HepG2 (cell line): ENCODE data around the gene MYO18B. TPM values are rescaled to one million over a fixed set of nuclear protein-coding genes. Genes with fewer than 3 reads are reported as not detected.

Experiments used
- ATAC-seq: fragments of 200-7000 bp; cut with Tn5 transposase; 3 replicates; pipeline ENCODE4 v1.9.1; 2020; ENCODE audit warnings: mild to moderate bottlenecking, moderate library complexity
- BruUV-seq: library from RNA; stranded (reverse); fragments of 400-500 nt; replicated peaks from 2 replicates; lab custom pipeline; 2021; lab: Mats Ljungman, UMichigan
- CTCF ChIA-PET: fragments of 300-600 bp; formaldehyde crosslinking; extraction: SDS; loops from one replicate; lab custom pipeline; 2021; ENCODE audit warnings: low total read pairs, inconsistent platforms, low intra/inter-chr PET ratio; lab: Yijun Ruan, JAX
- POLR2A ChIA-PET: fragments of 350-600 bp; sonication (Branson Sonifier 250); formaldehyde crosslinking; loops from one replicate; lab custom pipeline; 2020; ENCODE audit warnings: antibody characterized with exemption, inconsistent platforms; lab: Yijun Ruan, JAX
- DNase-seq: peaks from one replicate; pipeline ENCODE4 v3.0.0-alpha.2; 2015; ENCODE audit warnings: low spot score
- FAIRE-seq: peaks from 3 replicates; lab custom pipeline; 2011; peaks lifted over from hg19 to GRCh38; lab: Jason Lieb, UNC
- H2AFZ ChIP-seq: one replicate; pipeline ENCODE4 v1.6.1; 2011; ENCODE audit warnings: low read length, inconsistent platforms
- H3K27ac ChIP-seq: fragments of 300-600 bp; 3 replicates; pipeline ENCODE4 v1.8.0; 2011; ENCODE audit warnings: mixed run types, mild to moderate bottlenecking, mixed read lengths, low read length, inconsistent platforms; ENCODE audit not compliant: insufficient read depth; ENCODE audit errors: extremely low read length
- H3K27me3 ChIP-seq, 2 experiments: fragments of 200-600 bp in 1 of 2; 2 replicates in 1 of 2; 3 replicates in 1 of 2; pipeline versions ENCODE4 v1.6.0 to v1.8.0; 2011; ENCODE audit warnings: low read length in 2 of 2, mild to moderate bottlenecking in 2 of 2, moderate library complexity in 2 of 2, inconsistent platforms in 1 of 2; ENCODE audit not compliant: insufficient read depth in 2 of 2, control insufficient read depth in 1 of 2
- H3K36me3 ChIP-seq, 2 experiments: fragments of 200-600 bp in 1 of 2; replicated peaks in 1 of 2; 2 replicates in 1 of 2; 3 replicates in 1 of 2; pipeline versions ENCODE4 v1.5.1 to v1.8.0; 2011; ENCODE audit warnings: low read length in 2 of 2, inconsistent platforms in 1 of 2; ENCODE audit not compliant: insufficient read depth in 2 of 2, control insufficient read depth in 1 of 2
- H3K4me1 ChIP-seq: 2 replicates; pipeline ENCODE4 v1.5.1; 2012; ENCODE audit warnings: low read length, inconsistent platforms; ENCODE audit not compliant: insufficient read depth
- H3K4me2 ChIP-seq: 2 replicates; pipeline ENCODE4 v1.6.0; 2011; ENCODE audit warnings: low read depth, low read length, inconsistent platforms
- H3K4me3 ChIP-seq, 3 experiments: fragments of 200-600 bp in 1 of 3; sonication (generic), shearing (Covaris generic) in 1 of 3; replicated peaks in 1 of 3; 2 replicates each; pipeline ENCODE4 v1.5.1; 2011 to 2016; ENCODE audit warnings: low read length in 3 of 3, inconsistent platforms in 2 of 3, low read depth in 2 of 3, mild to moderate bottlenecking in 2 of 3, control low read depth in 1 of 3, mixed read lengths in 1 of 3; ENCODE audit not compliant: insufficient read depth in 1 of 3
- H3K79me2 ChIP-seq: one replicate; pipeline ENCODE4 v1.6.1; 2011; ENCODE audit warnings: low read length, inconsistent platforms; ENCODE audit not compliant: insufficient read depth
- H3K9ac ChIP-seq: 2 replicates; pipeline ENCODE4 v1.6.0; 2011; ENCODE audit warnings: mild to moderate bottlenecking, low read depth, low read length, inconsistent platforms; ENCODE audit not compliant: insufficient read depth
- H3K9me3 ChIP-seq: 2 replicates; pipeline ENCODE4 v1.5.1; 2012; ENCODE audit warnings: mild to moderate bottlenecking, low read length
- H4K20me1 ChIP-seq: 2 replicates; pipeline ENCODE4 v1.6.0; 2011; ENCODE audit warnings: inconsistent platforms, mild to moderate bottlenecking, low read length, moderate library complexity; ENCODE audit not compliant: insufficient read depth
- AGO2 ChIP-seq: fragments of 200-400 bp; formaldehyde crosslinking; optimal IDR thresholded peaks from 2 replicates; pipeline ENCODE3; 2017; ENCODE audit warnings: mild to moderate bottlenecking, low read depth, low read length, moderate library complexity
- EHMT2 ChIP-seq: fragments of 200-600 bp; sonication (generic); IDR thresholded peaks from 2 replicates; pipeline ENCODE4 v1.7.0; 2017; ENCODE audit warnings: antibody characterized with exemption, low read depth, low read length, borderline replicate concordance
- FOSL2 ChIP-seq: sonication (generic); formaldehyde crosslinking; IDR thresholded peaks from 2 replicates; pipeline ENCODE4 v1.4.0; 2020; ENCODE audit warnings: missing genetic modification reagents
- HNF4G ChIP-seq, 2 experiments: sonication (generic) in 1 of 2; formaldehyde crosslinking in 1 of 2; IDR thresholded peaks; 2 replicates each; pipeline versions ENCODE4 v1.4.0 to v1.6.1; 2011 to 2020; ENCODE audit warnings: borderline replicate concordance in 2 of 2, low read depth in 2 of 2, mild to moderate bottlenecking in 2 of 2, low read length in 1 of 2, missing genetic modification reagents in 1 of 2, moderate library complexity in 1 of 2
- NFATC3 ChIP-seq: sonication (generic); formaldehyde crosslinking; IDR thresholded peaks from 2 replicates; pipeline ENCODE4 v1.5.1; 2020; ENCODE audit warnings: mild to moderate bottlenecking, missing genetic modification reagents
- PRDM10 ChIP-seq: sonication (generic); formaldehyde crosslinking; IDR thresholded peaks from 2 replicates; pipeline ENCODE4 v1.4.0; 2020; ENCODE audit warnings: low read depth, missing genetic modification reagents
- SP5 ChIP-seq: IDR thresholded peaks from 2 replicates; pipeline ENCODE4 v1.6.1; 2016; ENCODE audit warnings: low read depth, borderline replicate concordance
- ZBTB38 ChIP-seq: sonication (generic); formaldehyde crosslinking; IDR thresholded peaks from 2 replicates; pipeline ENCODE4 v1.5.1; 2020; ENCODE audit warnings: mild to moderate bottlenecking, missing genetic modification reagents
- ZFP36L2 ChIP-seq: sonication (generic); formaldehyde crosslinking; IDR thresholded peaks from 2 replicates; pipeline ENCODE4 v1.4.0; 2020; ENCODE audit warnings: missing genetic modification reagents
- ZNF180 ChIP-seq: sonication (generic); formaldehyde crosslinking; IDR thresholded peaks from 2 replicates; pipeline ENCODE4 v1.4.0; 2020; ENCODE audit warnings: low read depth, missing genetic modification reagents, borderline replicate concordance
- ZNF460 ChIP-seq: sonication (generic); formaldehyde crosslinking; IDR thresholded peaks from 2 replicates; pipeline ENCODE4 v1.5.1; 2020; ENCODE audit warnings: missing genetic modification reagents, mild to moderate bottlenecking, borderline replicate concordance
- ZNF567 ChIP-seq: sonication (generic); formaldehyde crosslinking; IDR thresholded peaks from 2 replicates; pipeline ENCODE4 v1.8.1; 2023; ENCODE audit warnings: mild to moderate bottlenecking, missing genetic modification reagents, borderline replicate concordance
- ZNF597 ChIP-seq: sonication (generic); formaldehyde crosslinking; IDR thresholded peaks from 2 replicates; pipeline ENCODE4 v1.5.0; 2020; ENCODE audit warnings: missing genetic modification reagents
- ZNF703 ChIP-seq: sonication (generic); formaldehyde crosslinking; IDR thresholded peaks from 2 replicates; pipeline ENCODE4 v1.5.1; 2020; ENCODE audit warnings: missing genetic modification reagents, mild to moderate bottlenecking, moderate library complexity, borderline replicate concordance
- ZNF709 ChIP-seq: sonication (generic); formaldehyde crosslinking; IDR thresholded peaks from 2 replicates; pipeline ENCODE4 v1.5.0; 2020; ENCODE audit warnings: mild to moderate bottlenecking, missing genetic modification reagents
- ZNF747 ChIP-seq: sonication (generic); formaldehyde crosslinking; IDR thresholded peaks from 2 replicates; pipeline ENCODE4 v1.8.1; 2023; ENCODE audit warnings: missing genetic modification reagents, mild to moderate bottlenecking, borderline replicate concordance
- ZNF839 ChIP-seq: sonication (generic); formaldehyde crosslinking; IDR thresholded peaks from 2 replicates; pipeline ENCODE4 v1.4.0; 2020; ENCODE audit warnings: missing genetic modification reagents, mild to moderate bottlenecking, borderline replicate concordance
- WGBS: methylation state at CpG from one replicate; pipeline ENCODE4 v1.1.6; 2017; ENCODE audit warnings: low lambda C conversion rate; 5-methylcytosine and 5-hydroxymethylcytosine counted together
- in situ Hi-C: cut with HindIII; loops from 2 replicates; pipeline ENCODE4 v1.10.0; 2017; ENCODE audit warnings: low pct_unique_long_range_greater_than_20kb; ENCODE audit not compliant: extremely low pct_ligation_motif_present
- intact Hi-C: fragments of 100-400 bp; cut with micrococcal nuclease; formaldehyde crosslinking; loops from one replicate; pipeline ENCODE4 v1.10.0; 2022; ENCODE audit not compliant: unreplicated experiment
- polyA plus RNA-seq, 8 experiments: library from polyadenylated mRNA; depleted of rRNA in 3 of 8; stranded (reverse) in 7 of 8; unstranded in 1 of 8; fragments of >200 nt; fragmentation: Illumina TruSeq in 4 of 8; extraction: Trizol in 4 of 8; gene quantifications; 2 replicates each; pipeline versions ENCODE4 v1.2.1 to v1.2.3, GENCODE V29; 2011 to 2016; ENCODE audit warnings: low read depth in 4 of 8, missing spikeins in 1 of 8, mixed read lengths in 1 of 8; ENCODE audit not compliant: insufficient read depth in 1 of 8
- total RNA-seq, 5 experiments: library from RNA; depleted of rRNA; stranded (reverse); fragments of >200 nt; fragmentation: Illumina TruSeq; extraction: Trizol; gene quantifications; 2 replicates each; pipeline ENCODE4 v1.2.3, GENCODE V29; 2016; ENCODE audit warnings: low read depth in 1 of 5

The MYO18B gene
- total and polyA plus RNA-seq, 2 of the 13 experiments (the other 11 are each of a cell fraction or from before 2014, with no cell fraction given): 0.01 TPM; not detected in 1

- TF ChIP-seq EHMT2 (no peak), ZNF180 (no peak)
- TF ChIP-seq, all 625 proteins: peak for 0
Observed at GRCh38 chr22:25757686-25758085, 15.7 kb downstream of the MYO18B start (continued).

GRCh38 chr22:25758316-25758715 is 16.3 kb downstream of the MYO18B start:
- CTCF ChIA-PET: no interaction called here
- WGBS: 76% methylated on average over 8 of the region's 8 CpGs
- DNase-seq: no peak
- Histone ChIP-seq H3K4me2 (no peak overlapping the region), H3K9me3 (no peaks in the 10 kb centered on the region), H3K4me1 (peaks cover 34% of the 10 kb centered on the region), H3K27me3 (no peaks in the 10 kb centered on the region; a peak in 1 of 5 replicates), H3K36me3 (no peaks in the 10 kb centered on the region), H2AFZ (no peak overlapping the region), H3K9ac (no peak overlapping the region), H3K4me3 (no peak overlapping the region), H4K20me1 (no peaks in the 10 kb centered on the region), H3K79me2 (no peaks in the 10 kb centered on the region), H3K27ac (no peak overlapping the region)
- in situ Hi-C loops (no loop called here), intact Hi-C loops (no loop called here)
- BruUV-seq: no TSS peak
- TF ChIP-seq SP5 (no peak), ZFP36L2 (no peak), ZNF703 (CRISPR knock-in tag) (no peak), PRDM10 (no peak), ZNF747 (no peak), ZNF709 (CRISPR knock-in tag) (no peak), AGO2 (no peak), ZNF460 (CRISPR knock-in tag) (no peak), HNF4G (IDR thresholded peaks at IDR 0.05; ENCODE audit: borderline replicate concordance, low read depth, low read length) (no peak), HNF4G (CRISPR knock-in tag; IDR thresholded peaks at IDR 0.05; ENCODE audit: borderline replicate concordance, low read depth) (no peak), FOSL2 (CRISPR knock-in tag) (no peak), NFATC3 (CRISPR knock-in tag) (no peak), ZNF597 (CRISPR knock-in tag) (no peak), ZNF567 (no peak), ZNF839 (CRISPR knock-in tag) (no peak), ZBTB38 (CRISPR knock-in tag) (no peak)
- ATAC-seq: no peak
- no peak for FAIRE-seq
- POLR2A ChIA-PET: no interaction called here
